ENCODE data around the gene DAZAP1.

DNA sequence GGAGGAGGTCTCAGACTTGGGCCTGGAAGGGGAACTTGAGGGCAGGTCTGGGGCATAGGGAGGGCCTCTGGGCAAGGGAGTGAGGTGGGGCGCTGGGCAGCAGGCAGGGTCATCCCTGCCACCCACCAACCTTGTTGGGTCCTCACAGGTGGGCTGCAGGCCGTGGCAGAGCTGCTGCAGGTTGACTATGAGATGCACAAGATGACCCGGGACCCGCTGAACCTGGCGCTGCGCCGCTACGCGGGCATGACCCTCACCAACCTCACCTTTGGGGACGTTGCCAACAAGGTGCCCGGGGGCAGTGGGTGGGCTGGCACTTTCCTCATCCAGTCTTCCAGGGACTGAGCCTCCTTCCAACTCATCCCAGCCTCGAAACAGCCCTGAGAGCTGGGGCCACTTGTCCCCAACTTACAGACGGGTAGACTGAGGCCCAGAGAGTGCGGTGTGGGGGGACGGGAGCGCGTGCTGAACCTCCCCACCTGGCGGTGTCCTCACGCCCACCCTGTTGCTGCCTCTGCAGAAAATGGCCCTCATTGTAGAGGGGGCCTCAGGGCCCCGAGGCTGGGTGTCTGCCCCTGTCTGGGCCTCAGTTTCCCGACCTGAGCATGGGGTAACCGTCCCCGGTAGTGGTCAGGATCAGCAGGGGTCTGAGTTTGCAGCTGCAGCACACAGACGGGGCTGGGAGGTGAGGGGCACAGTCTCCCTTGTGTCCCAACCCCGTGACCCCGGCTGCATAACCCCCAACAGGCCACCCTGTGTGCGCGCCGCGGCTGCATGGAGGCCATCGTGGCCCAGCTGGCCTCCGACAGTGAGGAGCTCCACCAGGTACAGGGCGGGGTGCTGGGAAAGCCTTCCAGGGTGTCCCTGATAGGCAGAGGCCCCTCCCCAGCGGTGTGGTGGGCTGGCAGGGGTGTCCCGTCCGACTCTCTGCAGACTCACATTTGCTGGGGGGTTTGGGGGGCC, 52.9 kb downstream of the DAZAP1 start:
- TF ChIP-seq NFYB (CRISPR knock-in tag; conservative IDR thresholded peaks at IDR 0.05; ENCODE audit: low read depth) (no peak), NFE2L1 (CRISPR knock-in tag; IDR thresholded peaks at IDR 0.05) (no peak), ZNF416 (CRISPR knock-in tag; IDR thresholded peaks at IDR 0.05) (no peak), ZNF423 (CRISPR knock-in tag; IDR thresholded peaks at IDR 0.05) (no peak), GABPB1 (CRISPR knock-in tag; IDR thresholded peaks at IDR 0.05) (no peak)
- TF ChIP-seq, protein P1, sequence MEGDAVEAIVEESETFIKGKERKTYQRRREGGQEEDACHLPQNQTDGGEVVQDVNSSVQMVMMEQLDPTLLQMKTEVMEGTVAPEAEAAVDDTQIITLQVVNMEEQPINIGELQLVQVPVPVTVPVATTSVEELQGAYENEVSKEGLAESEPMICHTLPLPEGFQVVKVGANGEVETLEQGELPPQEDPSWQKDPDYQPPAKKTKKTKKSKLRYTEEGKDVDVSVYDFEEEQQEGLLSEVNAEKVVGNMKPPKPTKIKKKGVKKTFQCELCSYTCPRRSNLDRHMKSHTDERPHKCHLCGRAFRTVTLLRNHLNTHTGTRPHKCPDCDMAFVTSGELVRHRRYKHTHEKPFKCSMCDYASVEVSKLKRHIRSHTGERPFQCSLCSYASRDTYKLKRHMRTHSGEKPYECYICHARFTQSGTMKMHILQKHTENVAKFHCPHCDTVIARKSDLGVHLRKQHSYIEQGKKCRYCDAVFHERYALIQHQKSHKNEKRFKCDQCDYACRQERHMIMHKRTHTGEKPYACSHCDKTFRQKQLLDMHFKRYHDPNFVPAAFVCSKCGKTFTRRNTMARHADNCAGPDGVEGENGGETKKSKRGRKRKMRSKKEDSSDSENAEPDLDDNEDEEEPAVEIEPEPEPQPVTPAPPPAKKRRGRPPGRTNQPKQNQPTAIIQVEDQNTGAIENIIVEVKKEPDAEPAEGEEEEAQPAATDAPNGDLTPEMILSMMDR (IDR thresholded peaks at IDR 0.05) = no peak
- TF ChIP-seq, protein P2, sequence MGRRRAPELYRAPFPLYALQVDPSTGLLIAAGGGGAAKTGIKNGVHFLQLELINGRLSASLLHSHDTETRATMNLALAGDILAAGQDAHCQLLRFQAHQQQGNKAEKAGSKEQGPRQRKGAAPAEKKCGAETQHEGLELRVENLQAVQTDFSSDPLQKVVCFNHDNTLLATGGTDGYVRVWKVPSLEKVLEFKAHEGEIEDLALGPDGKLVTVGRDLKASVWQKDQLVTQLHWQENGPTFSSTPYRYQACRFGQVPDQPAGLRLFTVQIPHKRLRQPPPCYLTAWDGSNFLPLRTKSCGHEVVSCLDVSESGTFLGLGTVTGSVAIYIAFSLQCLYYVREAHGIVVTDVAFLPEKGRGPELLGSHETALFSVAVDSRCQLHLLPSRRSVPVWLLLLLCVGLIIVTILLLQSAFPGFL (CRISPR knock-in tag; IDR thresholded peaks at IDR 0.05; ENCODE audit: borderline replicate concordance) = no peak
- TF ChIP-seq, protein P3, sequence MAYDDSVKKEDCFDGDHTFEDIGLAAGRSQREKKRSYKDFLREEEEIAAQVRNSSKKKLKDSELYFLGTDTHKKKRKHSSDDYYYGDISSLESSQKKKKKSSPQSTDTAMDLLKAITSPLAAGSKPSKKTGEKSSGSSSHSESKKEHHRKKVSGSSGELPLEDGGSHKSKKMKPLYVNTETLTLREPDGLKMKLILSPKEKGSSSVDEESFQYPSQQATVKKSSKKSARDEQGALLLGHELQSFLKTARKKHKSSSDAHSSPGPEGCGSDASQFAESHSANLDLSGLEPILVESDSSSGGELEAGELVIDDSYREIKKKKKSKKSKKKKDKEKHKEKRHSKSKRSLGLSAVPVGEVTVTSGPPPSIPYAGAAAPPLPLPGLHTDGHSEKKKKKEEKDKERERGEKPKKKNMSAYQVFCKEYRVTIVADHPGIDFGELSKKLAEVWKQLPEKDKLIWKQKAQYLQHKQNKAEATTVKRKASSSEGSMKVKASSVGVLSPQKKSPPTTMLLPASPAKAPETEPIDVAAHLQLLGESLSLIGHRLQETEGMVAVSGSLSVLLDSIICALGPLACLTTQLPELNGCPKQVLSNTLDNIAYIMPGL (CRISPR knock-in tag; IDR thresholded peaks at IDR 0.05) = no peak
